Measurements from ENCODE around the gene RASAL2. TPM values are rescaled to one million over a fixed set of nuclear protein-coding genes. Genes with fewer than 3 reads are reported as not detected.
A peak's percentile ranks its signal among the peaks of the same experiment; 100 is the strongest.

The RASAL2 gene
- total and polyA plus RNA-seq, 2 of the 13 experiments (the other 11 are each of a cell fraction or from before 2014, with no cell fraction given): 5.4 to 5.9 TPM

DNA sequence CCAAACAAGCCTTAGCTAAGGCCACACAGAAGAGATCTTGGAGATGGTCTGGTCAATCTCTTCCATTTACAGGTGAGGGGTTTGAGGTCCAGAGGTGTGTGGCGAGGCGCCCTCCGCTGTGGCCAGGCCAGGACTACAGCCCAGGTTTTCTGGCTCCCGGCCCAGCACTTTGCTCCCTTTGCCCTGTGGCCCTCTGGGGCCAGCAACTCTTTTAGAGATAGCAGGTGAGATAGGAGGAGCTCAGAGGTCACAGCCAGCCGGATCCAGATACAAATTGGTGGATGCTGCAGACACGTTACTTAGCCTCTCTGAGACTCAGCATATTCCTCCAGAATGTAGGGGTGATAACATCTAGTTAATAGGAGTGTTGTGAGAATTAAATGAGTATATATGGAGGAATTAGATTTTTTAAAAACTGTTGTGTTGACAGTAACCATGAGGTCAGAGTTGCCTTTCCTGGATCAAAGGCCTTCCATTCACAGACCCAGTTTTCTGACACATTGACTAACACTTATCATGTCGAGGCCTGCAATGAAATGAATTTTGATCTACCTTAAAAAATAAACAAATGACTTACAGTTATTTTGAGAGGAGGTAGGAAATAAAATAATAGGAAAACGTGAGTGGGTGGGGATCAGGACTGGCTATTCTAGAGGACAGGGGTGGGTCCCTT lies 435.6 kb downstream of the RASAL2 start (continued):
- no peak for TF ChIP-seq IRF9 (CRISPR knock-in tag; IDR thresholded peaks at IDR 0.05; ENCODE audit: borderline replicate concordance)
- 0 out of 2 replicates have a peak, but pooled peaks have one; percentile 24 for TF ChIP-seq ZNF772 (CRISPR knock-in tag; IDR thresholded peaks at IDR 0.05)
- peak; percentile 21; the same call in 1 of the 2 replicates for TF ChIP-seq ETV5 (CRISPR knock-in tag; IDR thresholded peaks at IDR 0.05; ENCODE audit: borderline replicate concordance)
- TF ChIP-seq RXRA (CRISPR knock-in tag; IDR thresholded peaks at IDR 0.05): 0 out of 2 replicates have a peak, but pooled peaks have one; percentile 38
- no peak for TF ChIP-seq DPF2 (CRISPR knock-in tag; IDR thresholded peaks at IDR 0.05; ENCODE audit: borderline replicate concordance, low read depth)
- 0 out of 2 replicates have a peak, but pooled peaks have one; percentile 22 for TF ChIP-seq ZNF614 (CRISPR knock-in tag; IDR thresholded peaks at IDR 0.05; ENCODE audit: borderline replicate concordance)
- no peak for TF ChIP-seq TERF1 (CRISPR knock-in tag; IDR thresholded peaks at IDR 0.05)
- TF ChIP-seq ASH2L (IDR thresholded peaks at IDR 0.05; ENCODE audit: insufficient read length, low read depth, low read length): peak; percentile 61
- TF ChIP-seq SOX13 (IDR thresholded peaks at IDR 0.05): no peak
- peak in 1 of 2 experiments; percentile 42; a peak in 1 of 4 replicates for TF ChIP-seq SOX13 (CRISPR knock-in tag; conservative IDR thresholded peaks at IDR 0.05 in 1 of 2, IDR thresholded peaks at IDR 0.05 in 1 of 2)
- TF ChIP-seq ZNF33A (CRISPR knock-in tag; IDR thresholded peaks at IDR 0.05; ENCODE audit: borderline replicate concordance): no peak
- TF ChIP-seq HOXA3 (CRISPR knock-in tag; IDR thresholded peaks at IDR 0.05): peak; percentile 37; the same call in 1 of the 2 replicates
- 0 out of 2 replicates have a peak, but pooled peaks have one; percentile 15 for TF ChIP-seq MEIS2 (CRISPR knock-in tag; IDR thresholded peaks at IDR 0.05)
- 0 out of 2 replicates have a peak, but pooled peaks have one; percentile 24 for TF ChIP-seq MIER2 (CRISPR knock-in tag; IDR thresholded peaks at IDR 0.05)
- TF ChIP-seq, protein P1, sequence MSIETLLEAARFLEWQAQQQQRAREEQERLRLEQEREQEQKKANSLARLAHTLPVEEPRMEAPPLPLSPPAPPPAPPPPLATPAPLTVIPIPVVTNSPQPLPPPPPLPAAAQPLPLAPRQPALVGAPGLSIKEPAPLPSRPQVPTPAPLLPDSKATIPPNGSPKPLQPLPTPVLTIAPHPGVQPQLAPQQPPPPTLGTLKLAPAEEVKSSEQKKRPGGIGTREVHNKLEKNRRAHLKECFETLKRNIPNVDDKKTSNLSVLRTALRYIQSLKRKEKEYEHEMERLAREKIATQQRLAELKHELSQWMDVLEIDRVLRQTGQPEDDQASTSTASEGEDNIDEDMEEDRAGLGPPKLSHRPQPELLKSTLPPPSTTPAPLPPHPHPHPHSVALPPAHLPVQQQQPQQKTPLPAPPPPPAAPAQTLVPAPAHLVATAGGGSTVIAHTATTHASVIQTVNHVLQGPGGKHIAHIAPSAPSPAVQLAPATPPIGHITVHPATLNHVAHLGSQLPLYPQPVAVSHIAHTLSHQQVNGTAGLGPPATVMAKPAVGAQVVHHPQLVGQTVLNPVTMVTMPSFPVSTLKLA (IDR thresholded peaks at IDR 0.05): no peak
- no peak for TF ChIP-seq DBP (CRISPR knock-in tag; IDR thresholded peaks at IDR 0.05; ENCODE audit: not compliant biosample characterization)
- TF ChIP-seq, protein P2, sequence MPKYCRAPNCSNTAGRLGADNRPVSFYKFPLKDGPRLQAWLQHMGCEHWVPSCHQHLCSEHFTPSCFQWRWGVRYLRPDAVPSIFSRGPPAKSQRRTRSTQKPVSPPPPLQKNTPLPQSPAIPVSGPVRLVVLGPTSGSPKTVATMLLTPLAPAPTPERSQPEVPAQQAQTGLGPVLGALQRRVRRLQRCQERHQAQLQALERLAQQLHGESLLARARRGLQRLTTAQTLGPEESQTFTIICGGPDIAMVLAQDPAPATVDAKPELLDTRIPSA (CRISPR knock-in tag; IDR thresholded peaks at IDR 0.05; ENCODE audit: borderline replicate concordance): no peak
- no peak for TF ChIP-seq CREB1 (IDR thresholded peaks at IDR 0.05)
- 0 out of 2 replicates have a peak, but pooled peaks have one; percentile 7 for TF ChIP-seq CREB1 (CRISPR knock-in tag; IDR thresholded peaks at IDR 0.05)
- no peak for TF ChIP-seq PAX8 (CRISPR knock-in tag; IDR thresholded peaks at IDR 0.05; ENCODE audit: borderline replicate concordance)
- TF ChIP-seq TEAD3 (CRISPR knock-in tag; optimal IDR thresholded peaks at IDR 0.05; ENCODE audit: borderline replicate concordance): peak; percentile 20
- peak; percentile 87 for TF ChIP-seq HNF4A (CRISPR knock-in tag; IDR thresholded peaks at IDR 0.05)
- TF ChIP-seq ZEB1 (IDR thresholded peaks at IDR 0.05; ENCODE audit: insufficient replicate concordance, low read depth): peak; percentile 90
- TF ChIP-seq RCOR2 (CRISPR knock-in tag; IDR thresholded peaks at IDR 0.05): peak; percentile 21; the same call in 1 of the 2 replicates
- peak; percentile 28; the same call in 1 of the 2 replicates for TF ChIP-seq NR2C2 (CRISPR knock-in tag; IDR thresholded peaks at IDR 0.05; ENCODE audit: borderline replicate concordance)

Data from HepG2 (cell line).